OCI-LY1 (cell line): ENCODE measurements around the gene HOXD10.

Experiments
- H2AFZ ChIP-seq: fragments of 200-600 bp; sonication (generic), shearing (Covaris generic); 2 replicates; pipeline ENCODE4 v1.6.0; 2014; ENCODE audit warnings: antibody characterized with exemption, mild to moderate bottlenecking, low read length
- H3F3A ChIP-seq: fragments of 200-600 bp; sonication (generic), shearing (Covaris generic); 2 replicates; pipeline ENCODE4 v1.6.0; 2014; ENCODE audit warnings: mild to moderate bottlenecking, antibody characterized with exemption, low read length, moderate library complexity; ENCODE audit not compliant: insufficient read depth
- H3K27ac ChIP-seq: fragments of 200-600 bp; sonication (generic); 2 replicates; pipeline ENCODE4 v1.5.1; 2014; ENCODE audit warnings: low read length, mixed run types, mild to moderate bottlenecking, low read depth; ENCODE audit not compliant: poor library complexity, severe bottlenecking
- H3K27me3 ChIP-seq: fragments of 200-600 bp; sonication (generic); 2 replicates; pipeline ENCODE4 v1.6.0; 2014; ENCODE audit warnings: antibody characterized with exemption, mild to moderate bottlenecking, low read length, moderate library complexity; ENCODE audit not compliant: insufficient read depth
- H3K36me3 ChIP-seq: fragments of 200-600 bp; sonication (generic); 2 replicates; pipeline ENCODE4 v1.6.1; 2014; ENCODE audit warnings: mild to moderate bottlenecking, antibody characterized with exemption, low read length, moderate library complexity, mixed read lengths; ENCODE audit not compliant: insufficient read depth
- H3K4me1 ChIP-seq: fragments of 200-600 bp; sonication (generic); 2 replicates; pipeline ENCODE4 v1.5.1; 2014; ENCODE audit warnings: mild to moderate bottlenecking, low read length, moderate library complexity; ENCODE audit not compliant: insufficient read depth, severe bottlenecking
- H3K4me2 ChIP-seq: fragments of 200-600 bp; sonication (generic), shearing (Covaris generic); 2 replicates; pipeline ENCODE4 v1.6.1; 2014; ENCODE audit warnings: low read length
- H3K4me3 ChIP-seq: fragments of 200-600 bp; sonication (generic); 2 replicates; pipeline ENCODE4 v1.5.1; 2014; ENCODE audit warnings: low read length, low read depth, mild to moderate bottlenecking, mixed read lengths; ENCODE audit not compliant: poor library complexity, severe bottlenecking
- H3K79me2 ChIP-seq: fragments of 200-600 bp; shearing (Covaris generic); 2 replicates; pipeline ENCODE4 v1.6.1; 2016; ENCODE audit warnings: mixed run types, low read length, mixed read lengths; ENCODE audit not compliant: insufficient read depth
- H3K9ac ChIP-seq: fragments of 200-600 bp; sonication (generic), shearing (Covaris generic); 2 replicates; pipeline ENCODE4 v1.6.1; 2014; ENCODE audit warnings: mild to moderate bottlenecking, low read length, mixed read lengths
- H3K9me2 ChIP-seq: fragments of 200-600 bp; sonication (generic), shearing (Covaris generic); 2 replicates; pipeline ENCODE4 v1.6.1; 2014; ENCODE audit warnings: low read depth, mild to moderate bottlenecking, low read length, mixed read lengths
- H3K9me3 ChIP-seq: fragments of 200-600 bp; shearing (Covaris generic); 2 replicates; pipeline ENCODE4 v1.6.1; 2014; ENCODE audit warnings: low read length, mixed read lengths
- H4K20me1 ChIP-seq: fragments of 200-600 bp; sonication (generic), shearing (Covaris generic); 2 replicates; pipeline ENCODE4 v1.6.0; 2016; ENCODE audit warnings: mild to moderate bottlenecking, low read length; ENCODE audit not compliant: insufficient read depth
- EZH2 ChIP-seq: fragments of 200-600 bp; sonication (generic), shearing (Covaris generic); IDR thresholded peaks from 2 replicates; pipeline ENCODE4 v1.8.0; 2017; ENCODE audit warnings: borderline replicate concordance, mixed run types, mild to moderate bottlenecking, antibody characterized with exemption, low read length, moderate library complexity, mixed read lengths
- TF ChIP-seq, protein P1 (sequence below): fragments of 200-600 bp; sonication (generic), shearing (Covaris generic); IDR thresholded peaks from 2 replicates; pipeline ENCODE4 v1.5.1; 2017; ENCODE audit warnings: mild to moderate bottlenecking, antibody characterized with exemption, low read length, moderate library complexity, mixed read lengths

Gene HOXD10

DNA sequence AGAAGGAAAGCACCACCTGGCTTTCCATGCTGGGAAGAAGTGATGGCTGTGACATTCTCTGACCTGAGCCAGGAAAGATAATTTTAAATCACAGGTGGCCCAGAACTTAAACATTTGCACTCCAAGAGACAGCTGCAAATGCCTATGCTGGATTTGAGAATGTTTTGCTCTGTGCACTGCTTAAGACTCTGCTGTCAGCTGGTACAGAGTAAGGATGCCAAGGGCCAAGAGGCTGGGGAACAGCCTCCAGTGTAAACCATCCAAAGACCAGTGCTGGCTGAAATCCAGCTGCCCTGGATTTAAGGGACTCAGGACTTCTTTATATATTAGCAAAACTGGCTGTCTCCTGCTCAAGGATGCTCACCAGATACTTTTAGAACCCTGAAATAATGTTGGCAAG, 16.8 kb downstream of the HOXD10 start:
- Histone ChIP-seq H3K4me3 (no peak overlapping the region), H3K9me3 (no peaks in the 10 kb centered on the region), H3K9ac (no peak overlapping the region), H4K20me1 (no peaks in the 10 kb centered on the region), H2AFZ (no peak overlapping the region), H3K36me3 (no peaks in the 10 kb centered on the region), H3K9me2 (no peaks in the 10 kb centered on the region), H3K4me2 (no peak overlapping the region), H3F3A (no peaks in the 10 kb centered on the region), H3K27ac (no peak overlapping the region), H3K27me3 (no peaks in the 10 kb centered on the region), H3K79me2 (no peaks in the 10 kb centered on the region), H3K4me1 (no peaks in the 10 kb centered on the region)
- TF ChIP-seq EZH2, result no peak
- TF ChIP-seq, protein P1, sequence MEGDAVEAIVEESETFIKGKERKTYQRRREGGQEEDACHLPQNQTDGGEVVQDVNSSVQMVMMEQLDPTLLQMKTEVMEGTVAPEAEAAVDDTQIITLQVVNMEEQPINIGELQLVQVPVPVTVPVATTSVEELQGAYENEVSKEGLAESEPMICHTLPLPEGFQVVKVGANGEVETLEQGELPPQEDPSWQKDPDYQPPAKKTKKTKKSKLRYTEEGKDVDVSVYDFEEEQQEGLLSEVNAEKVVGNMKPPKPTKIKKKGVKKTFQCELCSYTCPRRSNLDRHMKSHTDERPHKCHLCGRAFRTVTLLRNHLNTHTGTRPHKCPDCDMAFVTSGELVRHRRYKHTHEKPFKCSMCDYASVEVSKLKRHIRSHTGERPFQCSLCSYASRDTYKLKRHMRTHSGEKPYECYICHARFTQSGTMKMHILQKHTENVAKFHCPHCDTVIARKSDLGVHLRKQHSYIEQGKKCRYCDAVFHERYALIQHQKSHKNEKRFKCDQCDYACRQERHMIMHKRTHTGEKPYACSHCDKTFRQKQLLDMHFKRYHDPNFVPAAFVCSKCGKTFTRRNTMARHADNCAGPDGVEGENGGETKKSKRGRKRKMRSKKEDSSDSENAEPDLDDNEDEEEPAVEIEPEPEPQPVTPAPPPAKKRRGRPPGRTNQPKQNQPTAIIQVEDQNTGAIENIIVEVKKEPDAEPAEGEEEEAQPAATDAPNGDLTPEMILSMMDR, result no peak

DNA sequence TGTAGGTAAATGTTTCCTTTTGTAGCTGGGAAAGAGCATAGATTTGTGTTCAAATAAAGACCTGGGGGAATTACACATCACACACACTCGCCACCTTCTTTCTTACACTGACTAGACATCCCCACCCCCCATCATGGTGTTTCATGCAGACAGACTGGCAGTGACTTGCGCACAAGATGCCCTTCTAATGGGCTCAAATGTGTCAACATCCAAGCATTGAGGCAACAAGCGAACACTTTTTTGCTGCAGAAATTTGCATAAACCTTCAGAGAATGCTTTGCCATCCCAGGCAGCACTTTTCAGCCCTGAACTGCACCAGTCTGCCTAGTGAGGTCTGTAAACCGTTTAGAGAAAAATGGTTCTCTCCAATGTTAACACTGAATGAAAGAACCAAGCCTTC, 17.5 kb downstream of the HOXD10 start:
- TF ChIP-seq, protein P1, result no peak
- TF ChIP-seq EZH2, result no peak
- Histone ChIP-seq H3K27ac (no peak overlapping the region), H3K9me3 (no peaks in the 10 kb centered on the region), H3K36me3 (no peaks in the 10 kb centered on the region), H2AFZ (no peak overlapping the region), H3K9me2 (no peaks in the 10 kb centered on the region), H3K4me2 (no peak overlapping the region), H3F3A (no peaks in the 10 kb centered on the region), H3K4me1 (no peaks in the 10 kb centered on the region), H3K79me2 (no peaks in the 10 kb centered on the region), H3K9ac (no peak overlapping the region), H3K27me3 (no peaks in the 10 kb centered on the region), H3K4me3 (no peak overlapping the region), H4K20me1 (no peaks in the 10 kb centered on the region)

DNA sequence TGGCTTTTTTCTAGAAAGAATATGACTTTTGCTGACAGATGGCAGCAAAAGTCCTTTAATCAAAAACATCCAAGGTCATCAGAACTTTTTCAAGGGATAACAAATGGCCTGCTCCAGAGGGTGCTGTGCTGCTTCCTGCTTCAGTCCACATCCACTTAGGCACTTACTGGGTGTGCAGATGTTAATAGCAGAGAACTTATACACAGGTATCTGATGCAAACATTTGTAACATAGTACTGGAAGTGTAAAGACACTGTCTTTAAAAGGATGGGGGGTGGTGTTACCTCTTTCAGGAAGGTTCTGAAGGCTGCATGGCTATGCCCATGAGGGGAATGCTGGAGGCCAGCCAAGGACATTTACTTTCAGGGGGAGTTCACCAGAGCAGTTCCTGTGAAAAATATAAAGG, 18.5 kb downstream of the HOXD10 start:
- no peaks in the 10 kb centered on the region for H3K27me3 ChIP-seq

More for the DNA sequence above, 18.5 kb downstream of the HOXD10 start:
- Histone ChIP-seq H3K9ac (no peak overlapping the region), H3K4me2 (no peak overlapping the region), H3K79me2 (no peaks in the 10 kb centered on the region), H3K4me3 (no peak overlapping the region), H3F3A (no peaks in the 10 kb centered on the region), H2AFZ (no peak overlapping the region), H3K4me1 (peaks cover 2% of the 10 kb centered on the region), H3K9me2 (no peaks in the 10 kb centered on the region), H3K27ac (no peak overlapping the region), H3K9me3 (no peaks in the 10 kb centered on the region), H3K36me3 (no peaks in the 10 kb centered on the region), H4K20me1 (no peaks in the 10 kb centered on the region)
- TF ChIP-seq EZH2, result no peak
- TF ChIP-seq, protein P1, result no peak
